Activated CD4-positive, CD25-positive, alpha-beta regulatory T cell (primary cell): ENCODE results near the gene CATSPER2.
"Not testable (repeated sequence)": the region's sequence is repeated elsewhere in the genome, so short reads cannot be mapped to it uniquely, and the experiment has no call there.

Source experiments
- DNase-seq, 4 experiments: peaks; one replicate each; lab custom pipeline; 2025; lab: John Stamatoyannopoulos, UW

Gene CATSPER2

DNA sequence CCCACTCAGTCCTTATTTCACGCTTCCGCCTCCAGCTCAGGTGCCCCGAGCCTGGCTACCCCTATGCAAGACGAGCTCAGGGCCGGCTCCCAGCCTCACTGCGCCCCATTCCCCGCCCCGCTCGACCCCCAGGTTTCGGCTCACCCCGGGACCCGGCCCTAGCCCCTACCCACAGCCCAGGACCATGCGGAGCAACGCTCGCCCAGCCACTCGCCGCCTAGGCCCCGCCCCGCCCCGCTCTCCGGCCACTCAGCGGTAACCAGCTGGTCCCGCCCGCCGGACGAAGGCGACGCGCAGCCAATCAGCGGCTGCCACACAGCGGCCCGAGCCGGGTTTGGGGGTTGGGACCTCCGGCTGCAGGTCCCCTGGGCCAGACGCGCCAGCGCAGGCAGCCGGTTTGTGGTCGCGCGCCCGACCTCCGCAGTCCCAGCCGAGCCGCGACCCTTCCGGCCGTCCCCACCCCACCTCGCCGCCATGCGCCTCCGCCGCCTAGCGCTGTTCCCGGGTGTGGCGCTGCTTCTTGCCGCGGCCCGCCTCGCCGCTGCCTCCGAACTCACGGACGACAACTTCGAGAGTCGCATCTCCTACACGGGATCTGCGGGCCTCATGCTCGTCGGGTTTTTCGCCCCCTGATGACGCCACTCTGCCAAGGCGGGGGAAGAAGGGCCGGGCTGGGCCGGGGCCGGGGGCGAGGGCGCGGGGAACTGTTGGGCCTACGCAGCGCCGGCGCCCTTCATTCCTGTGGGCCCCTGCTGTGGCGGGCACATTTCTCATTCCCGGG, at the start of gene CATSPER2:
Gene CATSPER2 (minus strand): TSS at position 196 of the 781 bp plus-strand sequence. CDS start 783 bp downstream, outside the sequence.
- no peak for DNase-seq

DNA sequence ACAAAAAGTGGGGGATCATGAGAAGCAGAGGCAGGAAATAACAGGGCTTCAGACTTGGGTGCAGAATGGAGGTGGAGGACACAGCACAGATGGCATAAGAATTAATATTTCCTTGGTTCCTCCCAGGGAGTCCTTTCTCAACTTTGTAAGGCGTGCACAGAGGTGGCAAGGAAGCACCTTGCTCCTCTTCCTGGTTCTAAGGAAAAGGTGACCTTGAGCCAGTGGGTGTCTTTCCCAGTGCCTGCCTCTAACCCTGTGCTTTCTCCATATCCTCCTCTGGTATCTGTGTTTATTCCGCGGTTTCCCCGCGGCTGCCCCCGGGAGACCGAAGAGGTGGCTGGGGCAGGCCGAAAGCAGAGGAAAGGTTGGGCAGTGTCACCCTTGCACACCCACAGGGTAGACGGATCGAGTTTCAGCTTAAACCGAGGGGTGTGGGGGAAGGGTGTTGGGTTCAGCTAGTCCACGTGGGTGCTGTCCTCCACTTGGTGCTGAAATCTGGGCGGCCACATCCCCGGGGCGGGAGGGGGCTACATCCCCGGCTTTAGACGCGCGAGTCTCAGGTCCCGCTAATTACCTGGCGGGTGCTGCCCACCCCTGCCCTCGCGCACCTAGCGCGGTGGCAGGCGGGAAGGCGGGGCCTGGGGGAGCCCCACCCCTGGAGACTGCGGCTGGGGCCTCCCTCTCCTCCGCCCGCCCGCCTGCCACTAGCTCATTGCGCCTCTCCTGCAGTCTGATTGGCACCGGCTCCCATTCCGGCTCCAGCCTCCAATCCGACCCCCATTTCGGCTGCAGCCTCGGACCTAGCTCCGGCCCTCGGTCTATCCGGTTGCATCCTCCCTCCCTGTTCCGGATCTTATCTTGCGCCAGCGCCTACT, 44.7 kb upstream of the CATSPER2 start, which contains the start of gene CKMT1A:
Gene CKMT1A (plus strand): TSS at position 712 of the 875 bp plus-strand sequence. CDS start 192 bp downstream, outside the sequence.
- DNase-seq: not testable (repeated sequence)

DNA sequence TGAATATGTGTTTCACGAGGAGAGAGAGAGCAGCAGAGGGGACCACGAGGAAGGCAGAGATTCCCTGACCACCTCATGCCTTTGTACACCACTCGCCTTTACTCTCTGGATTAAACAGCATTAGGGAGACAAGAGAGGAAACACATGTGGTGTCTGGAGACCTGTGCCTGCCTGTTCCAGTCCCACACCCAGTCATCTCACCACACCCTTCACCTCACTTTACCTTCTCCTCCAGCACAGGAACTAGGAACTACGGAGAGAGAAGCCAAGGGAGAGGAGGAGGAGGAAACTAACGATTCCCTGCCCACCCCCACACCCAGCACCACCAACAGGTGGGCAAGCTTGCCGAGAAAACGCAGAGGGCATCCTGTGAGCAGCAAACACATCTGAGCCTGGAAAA, 44.0 kb upstream of the CATSPER2 start:
- not testable (repeated sequence) for DNase-seq

DNA sequence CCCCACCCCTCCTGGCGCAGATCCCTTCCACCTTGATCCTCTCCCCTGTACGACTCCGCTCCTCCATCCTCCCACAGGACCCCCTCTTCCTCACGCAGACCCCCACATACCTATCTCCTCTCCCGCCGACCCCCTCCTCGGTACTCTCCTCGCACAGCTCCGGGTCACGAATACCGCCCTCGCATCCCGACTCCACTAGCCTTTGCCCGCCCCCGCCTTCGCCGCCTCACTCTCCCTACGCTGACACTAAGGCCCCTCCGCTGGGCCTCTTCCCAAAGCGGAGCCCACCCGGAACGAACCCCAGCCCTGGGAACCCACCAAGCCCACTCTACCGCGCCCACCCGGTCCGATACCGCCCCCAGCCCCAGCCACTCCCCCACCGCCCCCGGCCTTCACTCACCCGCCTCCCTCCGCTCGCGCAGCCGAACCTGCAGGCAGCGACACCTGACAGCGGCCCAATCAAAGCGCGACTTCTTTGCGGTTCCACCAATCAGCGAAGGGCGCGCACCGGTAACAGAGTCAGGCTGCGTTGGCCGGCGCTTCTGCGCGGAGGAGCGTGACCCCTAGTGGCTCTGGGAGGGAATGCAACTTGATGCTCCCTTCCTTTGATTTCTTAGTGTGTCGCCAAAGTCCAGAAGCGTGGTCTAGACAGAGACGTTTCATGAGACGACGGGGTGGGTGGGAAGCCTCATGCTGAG, 41.1 kb upstream of the CATSPER2 start:
- not testable (repeated sequence) for DNase-seq

DNA sequence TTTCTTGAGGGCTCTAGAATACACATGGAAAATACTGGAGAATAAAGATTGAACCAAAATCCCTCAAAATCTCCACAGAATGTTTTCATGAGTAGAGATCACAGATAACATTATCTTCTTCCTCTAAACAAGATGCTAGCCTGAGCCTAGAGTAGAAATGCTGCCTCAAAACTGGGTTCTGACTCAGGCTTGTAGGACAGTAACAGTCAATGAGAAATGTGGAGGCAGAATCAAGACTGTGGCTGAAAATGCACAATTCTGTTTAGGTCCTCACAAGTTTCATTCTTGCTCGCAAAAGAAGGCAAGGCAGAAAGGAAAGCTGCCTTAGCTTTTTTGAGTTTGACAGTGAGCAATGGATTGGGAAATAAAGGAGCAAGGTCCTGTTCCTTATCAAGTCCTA, 25.5 kb upstream of the CATSPER2 start:
- not testable (repeated sequence) for DNase-seq

DNA sequence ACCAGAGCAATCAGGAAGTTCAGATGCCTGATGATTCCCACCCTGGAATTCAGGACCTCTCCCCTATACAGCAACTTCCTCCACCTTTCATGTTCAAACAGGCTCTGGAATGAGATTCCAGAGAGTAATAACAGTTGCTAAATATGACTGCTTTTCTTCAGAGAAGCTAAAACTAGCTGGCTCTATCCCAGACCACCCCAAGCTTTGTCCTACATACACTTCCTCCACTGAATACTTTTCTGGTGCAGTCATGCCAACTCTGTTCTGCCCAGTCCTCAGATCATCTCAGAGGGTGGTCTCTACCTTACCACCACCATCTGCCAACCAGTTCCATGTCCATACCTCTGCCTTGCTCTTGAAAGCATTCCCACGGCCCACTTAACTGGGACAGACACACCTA, 17.5 kb upstream of the CATSPER2 start:
- not testable (repeated sequence) for DNase-seq

DNA sequence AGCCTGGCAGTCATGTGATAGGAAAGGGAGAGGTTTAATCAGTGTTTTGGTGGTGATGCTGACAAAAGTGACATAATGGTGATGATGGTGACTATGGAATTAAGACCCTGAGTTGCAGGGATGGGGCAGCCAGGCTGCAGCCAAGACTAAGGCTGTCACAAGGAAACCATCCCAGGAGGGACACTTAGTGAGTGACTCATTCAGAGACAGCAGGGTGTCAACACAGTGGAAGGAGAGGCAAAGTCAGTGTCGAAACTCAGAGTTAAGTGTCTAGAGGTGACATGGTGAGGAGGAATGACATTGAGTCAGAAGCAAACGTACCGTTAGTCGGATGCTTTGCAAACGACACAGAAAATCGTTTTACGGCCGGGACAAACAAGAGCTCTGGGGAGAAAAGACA, 14.7 kb upstream of the CATSPER2 start:
- DNase-seq: not testable (repeated sequence)

DNA sequence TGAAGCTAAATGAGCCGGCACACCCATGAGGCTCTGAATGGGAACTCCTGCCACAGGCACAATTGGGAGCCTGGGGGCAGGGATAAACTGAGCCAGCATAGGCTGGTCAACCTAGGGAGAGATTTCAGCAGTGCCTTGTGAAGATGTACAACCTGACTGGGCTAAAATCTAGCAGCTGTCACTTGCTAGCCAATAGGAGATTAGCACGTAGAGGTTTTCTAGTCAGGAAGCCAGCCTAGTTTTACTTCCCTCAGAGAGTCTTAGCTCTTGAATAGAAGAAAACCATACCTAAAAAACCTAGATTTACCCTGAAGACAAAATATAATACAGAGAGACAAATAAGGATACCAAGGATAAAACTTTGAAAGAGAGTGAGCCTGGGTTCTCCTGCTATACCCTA, 13.6 kb upstream of the CATSPER2 start:
- not testable (repeated sequence) for DNase-seq

DNA sequence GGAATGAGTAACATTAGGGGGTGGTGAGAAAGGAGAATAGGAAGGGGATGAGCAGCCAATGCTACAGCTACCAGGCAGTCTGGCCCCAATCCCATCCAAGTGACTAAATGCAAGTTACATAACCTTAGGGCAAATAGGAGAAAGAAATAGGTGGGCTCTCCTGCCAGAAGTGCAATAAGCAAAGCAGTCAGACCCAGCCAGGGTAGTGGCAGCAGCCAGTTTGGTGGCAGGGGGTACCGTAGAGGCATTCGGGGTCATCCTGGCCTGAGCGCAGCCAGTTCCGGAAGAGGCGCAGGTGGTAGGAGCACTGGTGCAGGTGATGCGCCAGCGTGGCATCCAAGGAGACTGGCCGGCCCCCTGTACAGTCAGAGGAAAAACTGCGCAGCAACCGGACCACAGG, 11.1 kb upstream of the CATSPER2 start:
- not testable (repeated sequence) for DNase-seq

DNA sequence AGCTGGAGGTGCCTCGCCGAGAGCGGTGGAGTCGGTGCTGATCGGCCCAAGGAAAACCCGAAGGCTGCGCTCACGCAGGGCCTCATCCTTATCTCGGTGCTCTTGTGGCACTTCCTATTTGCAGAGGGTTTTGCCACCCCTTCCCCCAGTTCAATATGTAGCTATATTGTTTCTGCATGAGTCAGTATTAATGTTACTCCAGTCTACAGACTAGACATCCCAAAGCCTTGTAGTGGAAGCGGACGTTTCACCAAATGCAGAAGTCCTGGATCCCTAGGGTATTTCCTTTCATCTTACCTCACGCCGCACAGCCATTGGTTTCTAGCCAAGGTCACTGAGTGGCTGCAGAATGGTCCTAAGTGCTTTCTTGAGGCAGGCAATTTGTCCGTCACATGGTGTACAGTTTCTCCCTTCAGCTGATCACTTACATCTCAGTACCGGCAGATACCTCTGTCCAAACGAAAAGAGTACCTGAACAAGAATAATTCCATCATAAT, 834 bp upstream of the CATSPER2 start:
- DNase-seq: not testable (repeated sequence)

DNA sequence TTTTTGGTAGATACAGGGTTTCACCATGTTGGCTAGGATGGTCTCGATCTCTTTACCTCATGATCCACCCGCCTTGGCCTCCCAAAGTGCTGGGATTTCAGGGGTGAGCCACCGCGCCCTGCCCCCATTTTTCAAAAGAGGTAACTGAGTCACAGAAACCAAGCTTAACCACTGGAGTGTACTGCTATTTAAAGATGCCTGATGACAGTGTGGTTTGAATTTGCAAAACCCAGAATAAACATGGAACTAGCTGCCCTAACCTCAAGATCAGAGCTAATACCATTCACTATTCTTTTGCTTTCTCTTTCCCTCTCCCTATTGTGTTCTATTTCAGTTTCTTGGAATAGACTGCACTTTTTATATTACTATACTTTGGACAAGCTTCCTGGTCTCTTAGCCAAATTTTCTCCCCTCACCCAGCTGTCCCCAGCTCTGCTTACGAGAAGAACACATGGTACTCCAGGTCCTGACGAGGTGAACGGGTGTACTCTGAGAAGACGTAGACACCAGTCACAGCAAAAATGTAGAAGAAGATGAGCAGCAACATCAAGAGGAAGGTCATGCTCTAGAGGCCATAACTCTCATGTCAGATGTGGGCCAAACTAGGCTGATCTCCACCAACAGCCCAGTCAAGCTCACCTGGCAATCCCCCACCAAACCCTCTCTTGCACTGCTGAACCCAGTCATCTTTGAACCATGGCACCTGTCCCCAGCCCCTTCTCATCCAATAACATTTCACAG, 10.0 kb downstream of the CATSPER2 start:
- not testable (repeated sequence) for DNase-seq

DNA sequence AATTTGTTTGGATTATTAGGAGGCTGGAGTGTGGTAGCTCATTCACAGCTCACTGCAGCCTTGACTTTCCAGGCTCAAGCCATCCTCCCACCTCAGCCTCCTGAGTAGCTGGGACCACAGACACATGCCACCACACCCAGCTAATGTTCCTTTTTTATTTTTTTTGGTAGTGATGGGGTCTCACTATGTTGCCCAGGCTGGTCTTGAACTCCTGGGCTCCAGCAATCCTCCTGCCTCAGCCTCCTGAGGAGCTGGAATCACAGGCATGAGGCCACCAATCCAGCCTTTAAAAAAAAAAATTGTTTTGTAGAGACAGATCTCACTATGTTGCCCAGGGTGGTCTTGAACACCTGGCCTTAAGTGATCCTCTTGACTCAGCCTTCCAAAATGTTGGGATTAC, 21.7 kb downstream of the CATSPER2 start:
- DNase-seq: not testable (repeated sequence)

DNA sequence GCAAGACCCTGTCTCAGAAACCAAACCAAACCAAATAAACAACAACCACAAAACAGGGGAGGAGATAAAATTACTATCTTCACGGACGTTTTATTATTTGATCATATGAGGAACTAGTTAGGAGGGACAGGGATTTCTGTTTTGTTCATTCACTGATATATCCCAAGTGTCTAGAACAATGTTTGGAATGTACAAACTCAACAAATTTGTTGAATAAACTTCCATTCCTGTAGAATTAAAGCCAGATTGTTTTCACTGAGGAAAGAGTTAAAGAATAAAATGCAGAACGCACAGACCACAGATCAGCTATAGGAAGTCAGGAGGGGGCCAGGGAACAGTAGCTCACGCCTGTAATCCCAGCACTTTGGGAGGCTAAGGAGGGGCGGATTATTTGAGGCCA, 23.5 kb downstream of the CATSPER2 start:
- no peak for DNase-seq

DNA sequence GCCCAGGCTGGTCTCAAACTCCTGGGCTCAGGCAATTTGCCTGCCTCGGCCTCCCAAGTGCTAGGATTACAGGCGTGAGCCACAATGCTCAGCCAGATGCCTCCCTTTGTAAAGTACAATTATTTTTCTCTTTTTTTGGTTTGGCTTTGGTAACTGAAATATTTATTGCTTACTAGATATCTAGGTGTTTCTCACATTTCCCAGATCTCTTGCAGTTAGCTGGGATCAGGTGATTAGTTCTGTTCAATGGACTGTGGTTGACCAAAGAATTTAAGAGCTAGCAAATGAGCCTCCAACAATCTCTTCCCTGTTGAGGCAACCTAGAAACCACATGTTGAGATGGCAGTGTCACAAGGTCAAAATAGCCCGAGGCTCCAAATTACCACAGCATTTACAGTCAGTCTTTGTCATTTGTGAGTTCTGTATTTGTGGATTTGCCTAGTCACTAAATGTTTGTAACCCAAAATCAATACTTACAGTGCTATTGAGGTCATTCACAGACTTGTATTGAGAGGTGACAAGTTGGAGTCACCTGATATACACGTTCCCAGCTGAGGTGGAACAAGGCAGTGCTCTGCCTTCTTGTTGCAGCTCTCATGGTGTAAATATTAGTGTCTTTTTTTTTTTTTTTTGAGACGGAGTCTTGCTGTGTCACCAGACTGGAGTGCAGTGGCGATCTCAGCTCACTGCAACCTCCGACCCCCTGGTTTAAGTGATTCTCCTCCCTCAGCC, 26.4 kb downstream of the CATSPER2 start:
- DNase-seq: not testable (repeated sequence)

DNA sequence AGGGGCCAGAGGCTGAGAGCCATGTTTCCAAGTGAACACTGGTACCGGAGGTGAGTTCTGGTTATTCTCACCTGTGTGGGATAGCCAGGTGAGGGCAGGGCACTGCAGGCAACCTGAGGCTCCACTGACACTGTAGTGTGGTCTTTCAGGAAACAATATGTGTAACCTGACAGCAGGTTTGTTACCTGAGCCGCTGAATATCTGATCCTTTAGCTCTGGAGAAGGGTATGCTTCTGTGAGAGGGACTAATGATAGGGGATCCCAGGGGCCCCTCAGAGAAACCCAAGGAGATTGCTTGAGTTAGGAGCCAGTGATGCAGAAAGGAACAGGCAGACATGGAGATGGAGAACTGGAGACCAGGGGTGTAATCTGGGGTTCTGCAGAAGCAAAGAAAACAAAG, 29.9 kb downstream of the CATSPER2 start, which contains the start of gene STRC:
Gene STRC (minus strand): TSS at position 101 of the 400 bp plus-strand sequence. CDS start 78 bp downstream, at position 23.
- not testable (repeated sequence) for DNase-seq

DNA sequence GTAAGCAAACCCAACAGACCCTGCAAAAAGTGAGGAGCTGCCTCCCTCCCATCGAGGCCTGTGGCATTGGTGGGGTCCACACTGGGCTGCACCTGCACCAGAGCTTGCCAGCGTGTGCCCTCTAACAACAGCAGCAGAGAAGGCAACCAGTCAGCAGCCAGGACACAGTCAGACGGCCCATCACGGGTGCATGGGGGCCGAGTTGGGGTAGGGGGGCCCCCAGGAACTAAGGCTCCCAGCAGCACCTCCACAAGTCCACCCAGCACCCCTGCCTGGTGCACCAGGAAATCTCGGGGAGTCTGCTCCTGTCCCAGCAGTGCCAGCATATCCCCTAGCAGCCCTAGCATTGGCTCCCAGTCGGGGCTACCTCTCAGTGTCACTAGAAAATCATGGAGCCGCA, 30.9 kb downstream of the CATSPER2 start:
- not testable (repeated sequence) for DNase-seq

DNA sequence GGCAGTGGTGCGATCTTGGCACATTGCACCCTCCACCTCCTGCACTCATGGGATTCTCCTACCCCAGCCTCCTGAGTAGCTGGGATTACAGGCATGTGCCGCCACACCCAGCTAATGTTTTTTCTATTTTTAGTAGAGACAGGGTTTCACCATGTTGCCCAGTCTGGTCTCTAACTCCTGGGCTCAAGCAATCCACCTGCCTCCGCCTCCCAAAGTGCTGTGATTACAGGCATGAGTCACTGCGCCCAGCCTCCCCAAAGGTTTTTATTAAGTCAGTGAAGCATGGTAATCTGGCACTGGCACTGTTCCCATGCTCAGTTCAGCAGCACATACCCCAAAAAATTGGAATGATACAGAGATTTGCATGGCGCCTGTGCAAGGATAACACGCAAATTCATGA, 46.4 kb downstream of the CATSPER2 start:
- DNase-seq: not testable (repeated sequence)

DNA sequence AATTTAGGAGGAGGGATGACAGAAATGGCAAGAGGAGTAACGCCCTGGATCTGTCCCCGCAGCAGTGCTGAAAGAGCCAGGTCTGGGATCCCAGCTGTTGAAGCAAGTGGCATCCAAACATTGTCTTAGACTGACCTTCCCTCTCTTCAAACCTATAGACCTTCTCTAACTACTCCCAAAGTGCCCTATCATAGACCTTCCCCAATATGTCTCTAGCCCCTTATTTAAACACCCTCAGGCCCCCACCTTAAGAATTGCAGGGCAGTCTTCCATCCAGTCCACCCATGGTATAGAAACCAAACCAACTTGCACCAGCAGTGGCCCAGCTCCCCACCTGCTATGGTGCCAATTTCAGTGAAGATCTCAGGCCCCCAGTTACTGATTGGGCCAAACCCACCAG, 48.4 kb downstream of the CATSPER2 start:
- not testable (repeated sequence) for DNase-seq

DNA sequence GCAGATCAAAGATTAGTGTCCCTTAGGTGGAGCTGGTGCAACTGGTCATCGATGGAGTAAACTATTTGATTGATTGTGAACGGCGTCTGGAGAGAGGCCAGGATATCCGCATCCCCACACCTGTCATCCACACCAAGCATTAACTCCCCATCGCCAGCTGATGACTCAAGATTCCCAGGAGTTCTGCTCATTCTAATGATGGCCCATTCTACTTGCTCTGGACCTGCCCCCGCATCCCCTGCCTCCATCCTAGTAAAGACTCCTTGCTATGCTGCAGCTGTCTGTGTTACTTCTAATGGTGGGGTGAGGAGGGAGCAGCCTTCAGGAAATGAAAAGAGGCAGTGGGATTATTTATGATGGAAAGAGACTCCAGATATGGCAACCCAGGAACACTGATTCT, 49.5 kb downstream of the CATSPER2 start:
- DNase-seq: not testable (repeated sequence)
